ENCODE measurements around the gene TAS1R2.

TAS1R2 gene

GRCh38 chr1:18891426-18891780 is 31.9 kb upstream of the TAS1R2 start:
- H3K4me1 Mint-ChIP-seq = no peaks in the 10 kb centered on the region
- no peak for ATAC-seq
- no peaks in the 10 kb centered on the region for H3K9me3 Mint-ChIP-seq
- H3K4me3 Mint-ChIP-seq = no peak overlapping the region
- H3K27ac Mint-ChIP-seq = no peak overlapping the region
- DNase-seq = no peak
- no peaks in the 10 kb centered on the region for H3K27me3 Mint-ChIP-seq

GRCh38 chr1:18890706-18891425 is 31.4 kb upstream of the TAS1R2 start:
- DNase-seq (no peak), ATAC-seq (no peak)
- Mint-ChIP-seq H3K9me3 (no peaks in the 10 kb centered on the region), H3K27me3 (no peaks in the 10 kb centered on the region), H3K4me3 (no peak overlapping the region), H3K4me1 (no peaks in the 10 kb centered on the region), H3K27ac (no peak overlapping the region)

GRCh38 chr1:18886003-18886335 is 26.5 kb upstream of the TAS1R2 start:
- H3K4me3 Mint-ChIP-seq = no peak overlapping the region
- DNase-seq = no peak
- no peaks in the 10 kb centered on the region for H3K27me3 Mint-ChIP-seq
- H3K9me3 Mint-ChIP-seq = no peaks in the 10 kb centered on the region
- no peak for ATAC-seq
- no peak overlapping the region for H3K27ac Mint-ChIP-seq
- no peaks in the 10 kb centered on the region for H3K4me1 Mint-ChIP-seq

- no peaks in the 10 kb centered on the region for H3K27me3 Mint-ChIP-seq
- H3K4me3 Mint-ChIP-seq = no peak overlapping the region
- DNase-seq (no peak), ATAC-seq (no peak)
- H3K9me3 Mint-ChIP-seq = no peaks in the 10 kb centered on the region
- no peak overlapping the region for H3K27ac Mint-ChIP-seq
- no peaks in the 10 kb centered on the region for H3K4me1 Mint-ChIP-seq
Observed at GRCh38 chr1:18885311-18886002, 26.0 kb upstream of the TAS1R2 start.

- ATAC-seq (no peak), DNase-seq (no peak)
- Mint-ChIP-seq H3K9me3 (no peaks in the 10 kb centered on the region), H3K4me1 (no peaks in the 10 kb centered on the region), H3K27ac (no peak overlapping the region), H3K27me3 (no peaks in the 10 kb centered on the region), H3K4me3 (no peak overlapping the region)
Observed at GRCh38 chr1:18884727-18885126, 25.3 kb upstream of the TAS1R2 start.

GRCh38 chr1:18884419-18884717 is 24.9 kb upstream of the TAS1R2 start:
- no peak for ATAC-seq
- Mint-ChIP-seq H3K4me3 (no peak overlapping the region), H3K27me3 (no peaks in the 10 kb centered on the region), H3K27ac (peak overlapping the region in 1 of 2 donors; percentile 48), H3K9me3 (no peaks in the 10 kb centered on the region), H3K4me1 (no peaks in the 10 kb centered on the region)
- no peak for DNase-seq

GRCh38 chr1:18883636-18884418 is 24.4 kb upstream of the TAS1R2 start:
- H3K27ac Mint-ChIP-seq = peak overlapping the region in 1 of 2 donors; percentile 48
- DNase-seq (peak; percentile 64 to 66), ATAC-seq (peak; percentile 74)
- H3K4me3 Mint-ChIP-seq = no peak overlapping the region
- no peaks in the 10 kb centered on the region for H3K4me1 Mint-ChIP-seq
- no peaks in the 10 kb centered on the region for H3K9me3 Mint-ChIP-seq
- H3K27me3 Mint-ChIP-seq = no peaks in the 10 kb centered on the region

GRCh38 chr1:18883079-18883478 is 23.6 kb upstream of the TAS1R2 start:
- H3K4me3 Mint-ChIP-seq = no peak overlapping the region
- DNase-seq = no peak
- H3K27me3 Mint-ChIP-seq = no peaks in the 10 kb centered on the region
- H3K9me3 Mint-ChIP-seq = no peaks in the 10 kb centered on the region
- no peak for ATAC-seq
- peak overlapping the region in 1 of 2 donors; percentile 52 for H3K27ac Mint-ChIP-seq
- no peaks in the 10 kb centered on the region for H3K4me1 Mint-ChIP-seq

GRCh38 chr1:18882486-18882885 is 23.0 kb upstream of the TAS1R2 start:
- ATAC-seq (no peak), DNase-seq (no peak)
- Mint-ChIP-seq H3K4me1 (no peaks in the 10 kb centered on the region), H3K27ac (no peak overlapping the region), H3K9me3 (no peaks in the 10 kb centered on the region), H3K4me3 (no peak overlapping the region), H3K27me3 (no peaks in the 10 kb centered on the region)

- ATAC-seq = no peak
- Mint-ChIP-seq H3K9me3 (no peaks in the 10 kb centered on the region), H3K4me3 (no peak overlapping the region), H3K27me3 (no peaks in the 10 kb centered on the region), H3K4me1 (no peaks in the 10 kb centered on the region), H3K27ac (no peak overlapping the region)
- no peak for DNase-seq
Observed at GRCh38 chr1:18881642-18882431, 22.4 kb upstream of the TAS1R2 start.

- peak overlapping the region in 1 of 2 donors; percentile 7 for H3K27ac Mint-ChIP-seq
- no peaks in the 10 kb centered on the region for H3K9me3 Mint-ChIP-seq
- H3K27me3 Mint-ChIP-seq = no peaks in the 10 kb centered on the region
- H3K4me3 Mint-ChIP-seq = no peak overlapping the region
- no peaks in the 10 kb centered on the region for H3K4me1 Mint-ChIP-seq
- ATAC-seq (no peak), DNase-seq (no peak)
Observed at GRCh38 chr1:18881164-18881563, 21.7 kb upstream of the TAS1R2 start.

GRCh38 chr1:18880585-18880984 is 21.1 kb upstream of the TAS1R2 start:
- no peak overlapping the region for H3K27ac Mint-ChIP-seq
- ATAC-seq (no peak), DNase-seq (no peak)
- no peak overlapping the region for H3K4me3 Mint-ChIP-seq
- no peaks in the 10 kb centered on the region for H3K27me3 Mint-ChIP-seq
- no peaks in the 10 kb centered on the region for H3K4me1 Mint-ChIP-seq
- no peaks in the 10 kb centered on the region for H3K9me3 Mint-ChIP-seq

- no peaks in the 10 kb centered on the region for H3K27me3 Mint-ChIP-seq
- DNase-seq = no peak
- no peak for ATAC-seq
- no peak overlapping the region for H3K4me3 Mint-ChIP-seq
- H3K9me3 Mint-ChIP-seq = no peaks in the 10 kb centered on the region
- H3K4me1 Mint-ChIP-seq = no peaks in the 10 kb centered on the region
- H3K27ac Mint-ChIP-seq = no peak overlapping the region
Observed at GRCh38 chr1:18879791-18880309, 20.4 kb upstream of the TAS1R2 start.

- Mint-ChIP-seq H3K9me3 (no peaks in the 10 kb centered on the region), H3K4me3 (no peak overlapping the region), H3K27ac (no peak overlapping the region), H3K4me1 (no peaks in the 10 kb centered on the region), H3K27me3 (no peaks in the 10 kb centered on the region)
- ATAC-seq = no peak
- no peak for DNase-seq
Observed at GRCh38 chr1:18879215-18879790, 19.8 kb upstream of the TAS1R2 start.

GRCh38 chr1:18878538-18879214 is 19.2 kb upstream of the TAS1R2 start:
- Mint-ChIP-seq H3K4me1 (no peaks in the 10 kb centered on the region), H3K4me3 (no peak overlapping the region), H3K27me3 (no peaks in the 10 kb centered on the region), H3K27ac (no peak overlapping the region), H3K9me3 (no peaks in the 10 kb centered on the region)
- DNase-seq = no peak
- no peak for ATAC-seq

All from stimulated activated naive CD8-positive, alpha-beta T cell treated with anti-CD3 and anti-CD28 coated beads, Interleukin-15, amount 100 ng/mL, for 72 hours (primary cell).